HFF-Myc (cell line): ENCODE measurements around the gene OPRL1.
"Not testable (repeated sequence)": the region's sequence is repeated elsewhere in the genome, so short reads cannot be mapped to it uniquely, and the experiment has no call there.

Experiments used
- DNase-seq: peaks from one replicate; pipeline ENCODE4 v3.0.0-alpha.2; 2011; ENCODE audit warnings: low read depth; ENCODE audit errors: extremely low read depth
- H3K4me3 ChIP-seq: replicated peaks from 2 replicates; pipeline ENCODE4 v1.5.1; 2011; ENCODE audit warnings: low read depth, mild to moderate bottlenecking, control low read depth, low read length
- TF ChIP-seq, protein P1 (sequence below): IDR thresholded peaks from 2 replicates; pipeline ENCODE4 v1.5.1; 2012; ENCODE audit warnings: mild to moderate bottlenecking, low read depth, low read length, control low read depth; ENCODE audit errors: missing control alignments

Gene OPRL1

DNA sequence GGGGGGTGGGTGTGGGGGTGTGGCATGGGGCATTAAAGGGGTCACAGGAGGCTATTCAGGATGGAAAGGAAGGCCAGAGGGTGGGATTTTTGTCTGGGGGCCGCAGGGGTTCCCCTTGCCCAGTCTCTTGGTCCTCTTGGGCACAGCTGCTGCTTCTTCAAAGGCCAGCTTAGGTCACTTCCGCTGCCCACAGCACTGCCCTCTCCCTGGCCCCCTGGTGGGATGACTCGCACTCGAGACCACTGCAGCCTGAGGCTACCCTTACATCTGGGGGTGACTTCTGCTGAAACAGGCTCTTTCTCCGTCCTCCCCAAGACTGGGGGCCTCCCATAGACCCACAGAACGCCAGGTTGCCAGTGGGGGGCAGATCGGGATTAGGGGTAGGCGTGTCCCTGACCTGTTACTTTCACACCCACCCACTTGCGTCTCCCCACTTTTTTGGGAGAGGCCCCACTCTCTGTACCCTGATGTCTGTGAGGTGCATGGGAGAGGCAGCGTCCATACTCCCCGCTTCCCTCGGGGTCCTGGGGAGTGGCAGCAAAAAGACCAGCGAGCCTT lies 3.0 kb downstream of the OPRL1 start:
- no peak for DNase-seq
- peak overlapping the region; percentile 22 for H3K4me3 ChIP-seq
- TF ChIP-seq, protein P1, sequence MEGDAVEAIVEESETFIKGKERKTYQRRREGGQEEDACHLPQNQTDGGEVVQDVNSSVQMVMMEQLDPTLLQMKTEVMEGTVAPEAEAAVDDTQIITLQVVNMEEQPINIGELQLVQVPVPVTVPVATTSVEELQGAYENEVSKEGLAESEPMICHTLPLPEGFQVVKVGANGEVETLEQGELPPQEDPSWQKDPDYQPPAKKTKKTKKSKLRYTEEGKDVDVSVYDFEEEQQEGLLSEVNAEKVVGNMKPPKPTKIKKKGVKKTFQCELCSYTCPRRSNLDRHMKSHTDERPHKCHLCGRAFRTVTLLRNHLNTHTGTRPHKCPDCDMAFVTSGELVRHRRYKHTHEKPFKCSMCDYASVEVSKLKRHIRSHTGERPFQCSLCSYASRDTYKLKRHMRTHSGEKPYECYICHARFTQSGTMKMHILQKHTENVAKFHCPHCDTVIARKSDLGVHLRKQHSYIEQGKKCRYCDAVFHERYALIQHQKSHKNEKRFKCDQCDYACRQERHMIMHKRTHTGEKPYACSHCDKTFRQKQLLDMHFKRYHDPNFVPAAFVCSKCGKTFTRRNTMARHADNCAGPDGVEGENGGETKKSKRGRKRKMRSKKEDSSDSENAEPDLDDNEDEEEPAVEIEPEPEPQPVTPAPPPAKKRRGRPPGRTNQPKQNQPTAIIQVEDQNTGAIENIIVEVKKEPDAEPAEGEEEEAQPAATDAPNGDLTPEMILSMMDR, result no peak

GRCh38 chr20:64083378-64083803 lies 3.5 kb downstream of the OPRL1 start:
- no peak for DNase-seq
- TF ChIP-seq, protein P1, result peak; percentile 46

DNA sequence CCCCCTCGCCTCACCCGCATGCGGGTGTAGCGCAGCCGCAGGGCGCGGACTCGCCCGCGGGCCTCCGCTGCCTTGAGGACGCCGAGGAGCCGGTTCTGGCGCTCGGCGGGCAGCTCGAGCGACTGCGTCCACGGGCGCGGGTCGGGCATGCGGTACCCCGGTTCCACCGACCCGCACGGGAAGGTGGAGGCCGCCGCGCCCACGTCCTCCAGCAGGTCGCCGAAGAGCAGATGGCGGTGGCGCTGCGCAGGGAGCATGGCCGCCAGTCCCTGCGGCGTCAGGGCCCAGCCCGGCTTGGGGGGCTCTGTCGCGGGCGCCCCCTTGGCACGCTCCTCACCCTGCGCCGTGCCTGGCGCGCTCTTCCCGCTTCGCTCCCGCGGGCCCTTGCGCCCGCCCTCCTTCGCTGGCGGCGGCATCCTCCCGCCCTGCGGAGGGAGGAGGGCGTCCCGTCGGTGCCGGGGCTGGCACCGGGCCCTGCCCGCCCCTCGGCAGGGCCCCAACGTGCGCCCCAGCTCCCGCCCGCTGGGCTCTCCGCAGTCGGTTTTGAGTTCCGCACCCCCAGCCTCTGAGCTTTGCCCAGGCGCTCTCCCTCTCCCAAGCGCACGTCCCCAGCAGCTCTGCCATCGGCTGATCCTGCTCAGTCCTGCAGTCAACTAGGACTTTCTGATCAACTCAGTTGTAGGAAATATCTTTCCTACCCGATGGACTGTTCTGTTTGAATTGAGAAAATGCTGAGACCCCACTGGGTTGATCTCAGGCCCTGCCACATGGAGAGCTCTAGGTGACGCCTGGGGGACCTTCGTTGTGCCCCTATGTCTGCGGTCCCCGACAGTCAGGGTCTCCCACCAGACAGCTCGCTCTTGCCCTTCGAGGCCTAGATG lies 4.2 kb downstream of the OPRL1 start, which contains the start of gene LKAAEAR1:
Gene LKAAEAR1 (minus strand): TSS at position 595 of the 881 bp plus-strand sequence. CDS start 179 bp downstream, at position 416.
- TF ChIP-seq, protein P1, result no peak
- H3K4me3 ChIP-seq, result peak within 1 kb of the TSS; percentile 31
- no peak for DNase-seq

More at GRCh38 chr20:64083378-64083803, 3.5 kb downstream of the OPRL1 start:
- peak overlapping the region; percentile 31 for H3K4me3 ChIP-seq

- TF ChIP-seq, protein P1, result no peak
- DNase-seq, result no peak
Observed at GRCh38 chr20:64084685-64085152, 4.8 kb downstream of the OPRL1 start.

DNA sequence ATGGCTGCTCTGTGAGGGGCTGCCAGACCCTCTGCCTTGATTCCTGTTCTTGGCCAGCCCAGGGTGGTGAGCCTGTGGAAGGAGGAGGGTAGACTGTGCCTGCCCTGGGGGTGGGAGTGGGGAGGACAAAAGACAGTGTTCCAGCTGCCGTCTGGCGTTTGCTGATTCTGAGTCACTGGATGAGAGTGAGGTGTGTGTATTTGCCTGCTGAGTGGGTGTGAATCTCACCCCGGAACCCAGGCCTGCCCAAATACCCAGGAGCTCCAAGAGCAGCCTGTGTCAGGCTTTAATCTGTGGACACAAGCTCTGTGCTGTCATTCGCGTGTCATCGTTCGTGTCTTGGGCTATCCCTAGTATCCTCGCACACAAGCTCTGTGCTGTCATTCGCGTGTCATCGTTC lies 6.9 kb downstream of the OPRL1 start:
- no peak for DNase-seq
- TF ChIP-seq, protein P1, result no peak

More at GRCh38 chr20:64084685-64085152, 4.8 kb downstream of the OPRL1 start:
- H3K4me3 ChIP-seq, result no peak overlapping the region

GRCh38 chr20:64087226-64087825 lies 7.4 kb downstream of the OPRL1 start:
- not testable (repeated sequence) for DNase-seq, H3K4me3 ChIP-seq

More for the DNA sequence above, 6.9 kb downstream of the OPRL1 start:
- H3K4me3 ChIP-seq, result no peak overlapping the region

DNA sequence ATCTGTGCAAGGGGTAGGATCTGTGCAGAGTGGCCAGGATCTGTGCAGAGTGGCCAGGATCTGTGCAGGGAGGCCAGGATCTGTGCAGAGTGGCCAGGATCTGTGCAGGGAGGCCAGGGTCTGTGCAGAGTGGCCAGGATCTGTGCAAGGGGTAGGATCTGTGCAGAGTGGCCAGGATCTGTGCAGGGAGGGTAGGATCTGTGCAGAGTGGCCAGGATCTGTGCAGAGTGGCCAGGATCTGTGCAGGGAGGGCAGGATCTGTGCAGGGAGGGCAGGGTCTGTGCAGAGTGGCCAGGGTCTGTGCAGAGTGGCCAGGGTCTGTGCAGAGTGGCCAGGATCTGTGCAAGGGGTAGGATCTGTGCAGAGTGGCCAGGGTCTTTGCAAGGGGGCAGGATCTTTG lies 8.7 kb downstream of the OPRL1 start:
- DNase-seq, H3K4me3 ChIP-seq: not testable (repeated sequence)
